HCT116 (cell line): ENCODE measurements around the gene DMD.

Source experiments
- ATF3 ChIP-seq: IDR thresholded peaks from 2 replicates; pipeline ENCODE4 v1.6.1; 2012
- EGR1 ChIP-seq: IDR thresholded peaks from 2 replicates; pipeline ENCODE4 v1.6.1; 2012; ENCODE audit warnings: low read depth
- EZH2 ChIP-seq: fragments of 200-600 bp; sonication (generic); IDR thresholded peaks from 2 replicates; pipeline ENCODE4 v1.6.1; 2017; ENCODE audit warnings: antibody characterized with exemption, mixed run types
- EZH2phosphoT487 ChIP-seq: fragments of 200-600 bp; IDR thresholded peaks from 2 replicates; pipeline ENCODE4 v1.6.1; 2018; ENCODE audit warnings: antibody characterized with exemption, borderline replicate concordance
- POLR2A ChIP-seq: IDR thresholded peaks from 2 replicates; pipeline ENCODE4 v1.7.0; 2011; ENCODE audit warnings: borderline replicate concordance; ENCODE audit not compliant: insufficient read depth, insufficient read length; ENCODE audit errors: extremely low read depth
- RAD21 ChIP-seq: IDR thresholded peaks from 2 replicates; pipeline ENCODE4 v1.6.1; 2012; ENCODE audit warnings: low read depth, mild to moderate bottlenecking
- SP1 ChIP-seq: IDR thresholded peaks from 2 replicates; pipeline ENCODE4 v1.6.1; 2012; ENCODE audit warnings: low read depth
- YY1 ChIP-seq: IDR thresholded peaks from 2 replicates; pipeline ENCODE4 v1.6.1; 2011; ENCODE audit warnings: low read length, low read depth, moderate library complexity, mild to moderate bottlenecking; ENCODE audit not compliant: insufficient replicate concordance; ENCODE audit errors: extremely low read depth
- TF ChIP-seq, protein P1 (sequence below), 3 experiments: fragments of 200-600 bp in 1 of 3; sonication (generic) in 1 of 3; IDR thresholded peaks in 2 of 3; conservative IDR thresholded peaks in 1 of 3; 2 replicates each; pipeline ENCODE4 v1.5.1; 2012 to 2017; ENCODE audit warnings: low read depth in 2 of 3, low read length in 2 of 3, antibody characterized with exemption in 1 of 3, borderline replicate concordance in 1 of 3, control low read depth in 1 of 3, mild to moderate bottlenecking in 1 of 3, mixed read lengths in 1 of 3, mixed run types in 1 of 3, moderate library complexity in 1 of 3; ENCODE audit not compliant: insufficient read depth in 1 of 3
- TF ChIP-seq, protein P2 (sequence below): IDR thresholded peaks from 2 replicates; pipeline ENCODE4 v1.6.1; 2012
- TF ChIP-seq, protein P3 (sequence below): IDR thresholded peaks from 2 replicates; pipeline ENCODE4 v1.6.1; 2012; ENCODE audit warnings: low read depth

GRCh38 chrX:32591589-32591988 lies 619.8 kb downstream of the DMD start:
- TF ChIP-seq, protein P1, sequence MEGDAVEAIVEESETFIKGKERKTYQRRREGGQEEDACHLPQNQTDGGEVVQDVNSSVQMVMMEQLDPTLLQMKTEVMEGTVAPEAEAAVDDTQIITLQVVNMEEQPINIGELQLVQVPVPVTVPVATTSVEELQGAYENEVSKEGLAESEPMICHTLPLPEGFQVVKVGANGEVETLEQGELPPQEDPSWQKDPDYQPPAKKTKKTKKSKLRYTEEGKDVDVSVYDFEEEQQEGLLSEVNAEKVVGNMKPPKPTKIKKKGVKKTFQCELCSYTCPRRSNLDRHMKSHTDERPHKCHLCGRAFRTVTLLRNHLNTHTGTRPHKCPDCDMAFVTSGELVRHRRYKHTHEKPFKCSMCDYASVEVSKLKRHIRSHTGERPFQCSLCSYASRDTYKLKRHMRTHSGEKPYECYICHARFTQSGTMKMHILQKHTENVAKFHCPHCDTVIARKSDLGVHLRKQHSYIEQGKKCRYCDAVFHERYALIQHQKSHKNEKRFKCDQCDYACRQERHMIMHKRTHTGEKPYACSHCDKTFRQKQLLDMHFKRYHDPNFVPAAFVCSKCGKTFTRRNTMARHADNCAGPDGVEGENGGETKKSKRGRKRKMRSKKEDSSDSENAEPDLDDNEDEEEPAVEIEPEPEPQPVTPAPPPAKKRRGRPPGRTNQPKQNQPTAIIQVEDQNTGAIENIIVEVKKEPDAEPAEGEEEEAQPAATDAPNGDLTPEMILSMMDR (IDR thresholded peaks at IDR 0.05 in 2 of 3, conservative IDR thresholded peaks at IDR 0.05 in 1 of 3; ENCODE audit: borderline replicate concordance in 1 of 3, insufficient read depth in 1 of 3, low read depth in 2 of 3, low read length in 2 of 3): no peak
- TF ChIP-seq, protein P2, sequence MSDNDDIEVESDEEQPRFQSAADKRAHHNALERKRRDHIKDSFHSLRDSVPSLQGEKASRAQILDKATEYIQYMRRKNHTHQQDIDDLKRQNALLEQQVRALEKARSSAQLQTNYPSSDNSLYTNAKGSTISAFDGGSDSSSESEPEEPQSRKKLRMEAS: no peak
- TF ChIP-seq SP1: no peak
- no peak for TF ChIP-seq EZH2
- no peak for TF ChIP-seq EGR1
- TF ChIP-seq YY1: no peak
- TF ChIP-seq POLR2A: no peak
- TF ChIP-seq EZH2phosphoT487: no peak
- no peak for TF ChIP-seq ATF3
- TF ChIP-seq, protein P3, sequence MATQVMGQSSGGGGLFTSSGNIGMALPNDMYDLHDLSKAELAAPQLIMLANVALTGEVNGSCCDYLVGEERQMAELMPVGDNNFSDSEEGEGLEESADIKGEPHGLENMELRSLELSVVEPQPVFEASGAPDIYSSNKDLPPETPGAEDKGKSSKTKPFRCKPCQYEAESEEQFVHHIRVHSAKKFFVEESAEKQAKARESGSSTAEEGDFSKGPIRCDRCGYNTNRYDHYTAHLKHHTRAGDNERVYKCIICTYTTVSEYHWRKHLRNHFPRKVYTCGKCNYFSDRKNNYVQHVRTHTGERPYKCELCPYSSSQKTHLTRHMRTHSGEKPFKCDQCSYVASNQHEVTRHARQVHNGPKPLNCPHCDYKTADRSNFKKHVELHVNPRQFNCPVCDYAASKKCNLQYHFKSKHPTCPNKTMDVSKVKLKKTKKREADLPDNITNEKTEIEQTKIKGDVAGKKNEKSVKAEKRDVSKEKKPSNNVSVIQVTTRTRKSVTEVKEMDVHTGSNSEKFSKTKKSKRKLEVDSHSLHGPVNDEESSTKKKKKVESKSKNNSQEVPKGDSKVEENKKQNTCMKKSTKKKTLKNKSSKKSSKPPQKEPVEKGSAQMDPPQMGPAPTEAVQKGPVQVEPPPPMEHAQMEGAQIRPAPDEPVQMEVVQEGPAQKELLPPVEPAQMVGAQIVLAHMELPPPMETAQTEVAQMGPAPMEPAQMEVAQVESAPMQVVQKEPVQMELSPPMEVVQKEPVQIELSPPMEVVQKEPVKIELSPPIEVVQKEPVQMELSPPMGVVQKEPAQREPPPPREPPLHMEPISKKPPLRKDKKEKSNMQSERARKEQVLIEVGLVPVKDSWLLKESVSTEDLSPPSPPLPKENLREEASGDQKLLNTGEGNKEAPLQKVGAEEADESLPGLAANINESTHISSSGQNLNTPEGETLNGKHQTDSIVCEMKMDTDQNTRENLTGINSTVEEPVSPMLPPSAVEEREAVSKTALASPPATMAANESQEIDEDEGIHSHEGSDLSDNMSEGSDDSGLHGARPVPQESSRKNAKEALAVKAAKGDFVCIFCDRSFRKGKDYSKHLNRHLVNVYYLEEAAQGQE: no peak
- TF ChIP-seq RAD21: no peak
